ENCODE data around the gene CTNNA2.

Gene CTNNA2

DNA sequence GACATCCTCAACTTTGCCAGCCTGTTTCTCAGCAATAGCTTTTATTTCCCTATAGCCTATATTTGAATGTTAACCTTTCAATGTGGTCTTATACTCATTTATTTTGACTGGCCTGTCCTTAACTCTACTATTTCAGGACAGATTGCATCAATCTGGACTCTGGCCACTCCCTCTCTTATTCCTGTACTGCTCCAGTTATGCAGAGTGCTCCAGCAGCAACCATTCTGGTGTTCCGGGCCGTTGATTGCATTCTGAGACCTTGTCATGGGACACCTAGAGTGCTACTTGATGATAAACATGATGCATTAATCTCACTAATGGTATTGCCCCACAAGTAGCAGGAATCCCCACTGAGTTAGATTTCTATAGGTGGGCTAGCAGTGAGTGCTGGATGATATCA is 428.3 kb downstream of the CTNNA2 start:
- DNase-seq: no peak

DNA sequence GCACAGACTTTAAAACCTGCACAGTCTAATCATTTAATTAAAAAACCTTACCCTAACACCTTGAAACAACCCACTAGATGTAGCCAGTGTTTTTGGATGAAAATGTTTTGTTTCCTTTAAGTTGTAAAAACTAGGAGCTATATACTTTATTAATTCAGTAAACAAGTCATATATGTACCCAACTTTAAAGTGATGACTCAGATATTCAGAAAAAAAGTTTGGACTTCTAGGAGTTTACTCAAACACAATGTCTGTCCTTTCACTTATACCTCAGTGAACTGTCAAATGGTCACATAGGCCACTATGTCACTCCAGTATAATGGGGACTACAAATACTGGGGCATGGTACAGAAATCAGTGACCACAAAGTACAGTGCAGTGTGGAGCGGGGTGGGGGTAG is 431.4 kb downstream of the CTNNA2 start:
- no peak for DNase-seq

DNA sequence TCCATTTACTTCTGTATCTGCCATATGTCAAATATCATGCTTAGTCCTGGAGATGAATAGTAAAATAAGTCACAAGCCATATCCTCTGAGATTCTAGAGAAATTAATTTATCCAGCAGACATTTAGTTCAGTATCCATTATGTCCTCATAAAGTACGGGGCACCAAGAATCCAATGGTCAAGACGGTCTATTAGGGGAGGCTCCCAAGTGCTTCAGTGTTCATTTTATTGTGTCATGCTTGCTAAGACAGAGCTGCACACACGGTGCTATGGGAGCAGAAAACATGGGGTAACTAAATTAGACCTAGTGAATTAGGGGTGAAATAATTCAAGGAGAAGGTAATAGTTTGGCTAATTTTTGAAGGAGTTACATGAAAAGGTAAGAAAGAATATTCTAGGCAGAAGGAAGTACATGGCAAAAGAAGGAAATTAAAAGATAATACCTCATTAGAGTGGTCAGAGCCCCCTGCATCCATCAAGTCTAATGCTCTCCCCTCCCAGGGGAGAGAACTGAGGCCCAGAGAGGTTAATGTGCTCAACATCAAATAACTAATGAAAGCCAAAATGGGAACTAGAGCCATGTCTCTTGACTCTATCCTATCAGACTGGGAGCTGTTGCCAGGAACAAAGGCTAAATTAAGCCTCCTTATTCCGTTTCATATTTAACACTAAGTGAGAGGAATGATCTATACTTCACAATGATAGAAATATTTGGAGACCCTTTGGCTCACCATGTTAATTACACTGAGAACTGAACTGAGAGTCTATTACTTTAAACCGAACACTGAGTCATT is 433.0 kb downstream of the CTNNA2 start:
- no peak for DNase-seq

DNA sequence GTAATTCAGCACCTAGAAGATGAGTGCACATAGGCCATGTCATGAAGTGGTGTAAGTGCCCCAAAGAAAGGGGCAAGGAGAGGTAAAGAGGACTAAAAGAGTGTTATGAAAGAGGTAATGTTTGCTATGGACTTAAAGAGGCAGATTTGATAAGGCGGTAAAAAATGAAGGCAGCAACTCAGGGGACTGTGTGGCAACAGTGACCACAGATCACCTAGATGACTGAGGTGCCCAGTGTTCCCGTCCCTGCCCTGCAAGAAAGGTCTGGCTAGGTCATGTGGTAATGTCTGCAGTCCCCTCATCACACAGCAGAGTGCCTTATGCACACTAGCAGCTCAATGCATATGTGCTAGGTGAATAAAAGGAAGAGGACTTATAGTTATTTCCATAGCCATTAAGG is 434.9 kb downstream of the CTNNA2 start:
- no peak for DNase-seq

DNA sequence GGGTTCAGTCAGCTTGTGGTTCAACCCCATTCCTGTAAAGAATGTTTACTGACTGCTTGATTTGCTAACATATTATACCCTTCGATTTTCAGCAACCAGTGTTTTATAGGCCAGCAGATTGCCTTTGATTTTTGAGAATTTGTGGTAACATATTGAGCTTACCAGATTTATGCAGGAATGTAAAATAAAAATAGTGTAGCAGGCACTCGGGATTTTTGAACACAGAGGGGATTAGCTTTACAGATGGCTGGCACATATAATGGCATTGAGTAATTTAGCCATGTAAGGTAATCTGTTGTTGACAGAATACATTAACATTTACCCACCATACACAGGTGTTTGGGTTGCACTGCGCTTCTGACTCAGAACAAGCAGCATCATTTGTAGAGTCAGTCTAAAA is 437.7 kb downstream of the CTNNA2 start:
- no peak for DNase-seq

DNA sequence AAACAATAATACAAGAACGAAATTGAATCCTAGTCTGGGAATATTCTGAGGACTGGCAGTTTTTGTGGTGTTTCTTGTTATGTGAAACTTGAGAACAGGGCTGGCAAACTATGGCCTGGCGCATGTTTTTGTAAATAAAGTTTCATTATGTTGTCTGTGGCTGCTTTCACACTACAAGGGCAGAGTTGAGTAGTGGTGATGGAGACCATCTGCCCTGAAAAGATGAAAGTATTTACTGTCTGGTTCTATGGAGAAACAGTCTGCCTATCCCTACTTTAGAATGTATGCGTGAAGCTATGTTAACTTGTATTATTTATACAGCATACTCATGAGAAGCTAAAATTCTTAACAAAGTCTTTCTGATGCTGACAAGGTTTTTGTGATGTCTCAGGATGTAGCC is 439.8 kb downstream of the CTNNA2 start:
- no peak for DNase-seq

DNA sequence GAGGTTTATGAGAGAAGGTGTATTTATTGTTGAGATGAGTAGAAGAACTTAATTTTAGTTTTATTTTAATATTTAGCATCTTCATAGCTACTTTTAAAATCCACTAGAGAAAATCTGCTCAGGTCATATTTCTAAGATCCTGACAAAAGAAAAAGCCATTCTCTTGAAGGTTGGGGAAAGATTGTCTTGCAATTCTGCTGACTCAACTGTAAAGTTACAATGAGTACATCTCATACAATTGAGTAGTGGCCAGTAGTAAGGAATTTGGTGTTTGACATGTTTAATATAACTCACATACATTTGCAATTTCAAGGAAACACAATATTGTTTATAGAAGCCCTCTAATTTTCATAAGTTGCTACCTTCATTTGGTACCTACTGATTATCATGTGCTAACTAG is 447.2 kb downstream of the CTNNA2 start:
- DNase-seq: no peak

DNA sequence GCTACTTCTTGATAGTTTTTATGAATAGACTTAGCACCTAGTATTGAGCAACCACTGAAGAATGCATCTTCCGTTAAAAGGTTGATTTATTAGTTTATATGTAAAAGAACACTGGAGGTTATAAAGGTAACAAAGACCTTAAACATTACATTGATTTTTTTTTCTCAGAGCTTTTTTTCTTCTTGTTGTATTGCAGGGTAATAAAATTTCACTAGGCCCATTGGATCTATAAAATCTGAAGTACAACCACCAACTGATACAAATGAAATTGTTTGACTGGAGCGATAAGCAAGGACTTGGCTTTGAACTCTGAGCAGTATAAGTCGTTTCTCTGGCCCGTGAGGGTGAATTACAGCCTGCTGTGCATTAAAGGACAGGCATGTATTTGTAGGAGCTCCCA is 447.7 kb downstream of the CTNNA2 start:
- no peak for DNase-seq

DNA sequence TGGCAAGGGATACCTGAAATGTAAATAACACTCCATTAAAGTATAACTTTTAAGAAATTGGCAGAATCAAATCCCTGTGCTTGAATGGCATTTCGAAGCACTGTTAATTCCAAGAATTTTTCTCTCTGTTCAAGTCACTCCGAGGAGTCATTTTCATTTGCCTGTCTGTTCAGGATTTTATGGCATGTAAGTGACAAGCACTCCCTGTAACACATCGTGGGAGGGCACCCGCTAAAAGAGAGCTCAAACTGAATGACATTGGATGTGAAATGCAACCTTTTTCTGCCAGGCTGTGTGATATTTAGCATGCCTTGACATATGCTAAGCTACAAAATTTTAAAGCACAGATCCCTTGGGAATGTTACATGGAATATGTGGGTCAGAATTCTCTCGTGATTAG is 452.1 kb downstream of the CTNNA2 start:
- no peak for DNase-seq

DNA sequence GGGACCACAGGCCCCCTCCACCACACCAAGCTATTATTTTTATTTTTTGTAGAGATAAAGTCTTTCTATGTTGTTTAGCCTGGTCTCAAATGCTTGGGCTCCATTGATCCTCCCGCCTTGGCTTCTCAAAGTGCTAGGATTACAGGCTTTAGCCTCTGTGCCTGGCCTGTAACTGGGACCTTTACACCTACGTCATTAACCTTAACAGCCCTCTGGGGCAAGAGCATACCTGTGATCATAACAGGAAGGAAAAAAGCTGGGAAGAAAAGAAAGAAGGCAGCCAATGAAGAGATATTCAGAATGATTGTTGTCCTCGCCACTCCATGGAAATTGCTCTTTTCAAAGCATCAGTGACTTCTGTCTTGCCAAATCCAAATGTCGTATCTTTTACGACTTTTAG is 453.5 kb downstream of the CTNNA2 start:
- DNase-seq: no peak

DNA sequence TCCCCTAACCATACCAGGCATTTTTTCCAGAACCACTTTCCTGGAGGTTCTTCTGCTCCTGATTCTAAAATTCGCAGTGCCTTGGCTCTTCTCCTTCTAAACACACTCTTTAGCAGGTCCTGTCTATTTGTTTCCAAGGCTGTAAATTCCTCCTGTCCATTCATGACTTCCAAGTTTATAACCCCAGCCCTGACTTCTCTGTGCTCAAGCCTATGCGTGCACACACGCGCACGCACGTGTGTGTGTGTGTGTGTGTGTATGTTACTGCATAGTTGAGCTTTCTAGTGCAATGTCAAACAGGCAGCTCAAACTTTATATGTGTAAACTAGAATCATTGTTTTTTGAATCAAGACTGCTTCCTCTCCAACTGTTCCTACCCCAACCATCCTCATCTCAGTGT is 454.0 kb downstream of the CTNNA2 start:
- no peak for DNase-seq

DNA sequence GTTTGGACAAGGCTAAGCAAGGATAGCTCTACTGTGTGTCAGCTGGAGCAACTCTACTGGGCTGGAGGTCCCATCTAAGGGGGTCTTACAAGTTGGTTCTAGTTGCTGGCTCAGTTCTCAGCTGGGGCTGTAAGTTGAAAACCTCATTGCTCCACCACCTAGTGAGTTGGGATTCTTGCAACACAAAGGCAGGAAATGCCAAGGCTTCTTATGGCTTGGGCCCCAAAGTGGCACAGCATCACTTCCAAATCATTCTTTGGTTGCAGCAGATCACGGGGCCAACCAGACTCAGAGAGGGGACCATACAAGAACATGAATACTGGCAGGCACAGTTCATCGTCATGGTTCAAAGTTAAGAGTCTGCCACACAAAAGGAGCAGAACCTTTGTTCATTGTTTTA is 459.0 kb downstream of the CTNNA2 start:
- no peak for DNase-seq

DNA sequence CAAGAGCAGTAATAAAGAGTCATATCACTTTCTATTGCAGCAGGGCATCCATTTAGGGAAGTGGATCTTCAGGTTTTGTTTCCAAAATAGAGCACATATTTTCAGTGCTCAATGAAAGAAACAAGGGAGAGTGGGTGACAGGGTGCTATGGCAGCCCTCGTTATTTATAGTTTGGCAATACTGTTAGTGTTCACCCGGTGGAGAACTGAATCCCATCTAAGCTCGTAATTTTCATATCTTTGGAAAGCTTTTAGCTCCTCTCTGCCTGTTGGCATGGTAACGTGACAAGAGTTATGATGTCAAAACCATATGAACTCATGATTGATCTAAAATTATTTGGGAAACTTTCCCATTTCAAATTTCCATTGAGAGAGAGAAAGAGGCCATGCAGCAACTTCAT is 459.8 kb downstream of the CTNNA2 start:
- DNase-seq: no peak

DNA sequence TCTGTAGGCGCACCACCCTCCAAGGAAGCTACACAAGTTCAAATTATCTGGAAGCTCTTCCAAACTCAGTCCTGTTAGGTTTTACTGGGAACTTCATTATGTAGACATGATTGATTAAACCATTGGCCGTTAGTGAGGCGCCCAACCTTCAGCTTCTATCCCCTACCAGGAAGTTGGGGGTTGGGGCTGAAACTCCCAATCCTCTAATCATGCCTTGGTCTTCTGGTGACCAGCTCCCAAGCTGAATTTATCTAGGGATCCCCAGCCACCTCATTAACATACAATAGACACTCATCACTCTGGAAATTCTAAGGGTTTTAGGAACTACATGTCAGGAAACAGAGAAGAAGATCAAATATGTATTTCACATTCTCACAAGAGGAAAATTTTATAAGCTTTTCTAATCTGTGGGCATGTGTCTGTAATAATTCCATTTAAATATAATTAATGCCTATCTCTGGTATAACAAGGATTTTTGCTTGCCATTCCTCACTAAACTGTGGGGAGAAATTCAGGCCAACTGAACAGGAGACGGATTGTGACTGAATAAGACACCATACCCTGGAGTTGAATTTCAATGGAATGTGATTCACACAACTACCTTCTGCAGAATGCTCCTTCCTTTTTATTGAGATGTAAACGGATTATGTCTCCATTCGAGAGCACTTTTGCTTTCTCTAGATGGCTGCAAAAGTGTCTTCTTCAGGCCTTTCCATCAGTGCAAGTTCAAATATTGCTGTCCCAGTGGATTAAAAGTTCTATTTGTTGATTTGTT is 463.1 kb downstream of the CTNNA2 start:
- DNase-seq: no peak

DNA sequence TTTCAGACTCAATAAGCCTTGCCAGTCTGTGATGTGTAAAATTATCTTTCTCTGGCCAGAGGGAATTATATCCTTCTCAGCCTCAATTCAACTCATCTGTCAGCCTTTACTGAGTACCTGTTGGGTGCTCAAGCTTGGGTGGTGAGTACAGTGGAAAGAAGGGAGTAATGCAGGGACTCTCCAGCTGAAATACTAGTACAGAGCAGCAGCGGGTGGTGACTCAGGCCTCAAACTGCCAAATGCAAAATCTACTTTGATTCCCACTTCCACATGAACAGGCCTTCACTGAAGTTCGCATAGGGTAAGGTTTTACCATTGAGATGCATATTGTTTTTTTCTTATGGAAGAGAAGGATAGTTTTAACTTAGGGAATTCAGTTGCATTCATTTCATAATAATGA is 464.9 kb downstream of the CTNNA2 start:
- DNase-seq: no peak

DNA sequence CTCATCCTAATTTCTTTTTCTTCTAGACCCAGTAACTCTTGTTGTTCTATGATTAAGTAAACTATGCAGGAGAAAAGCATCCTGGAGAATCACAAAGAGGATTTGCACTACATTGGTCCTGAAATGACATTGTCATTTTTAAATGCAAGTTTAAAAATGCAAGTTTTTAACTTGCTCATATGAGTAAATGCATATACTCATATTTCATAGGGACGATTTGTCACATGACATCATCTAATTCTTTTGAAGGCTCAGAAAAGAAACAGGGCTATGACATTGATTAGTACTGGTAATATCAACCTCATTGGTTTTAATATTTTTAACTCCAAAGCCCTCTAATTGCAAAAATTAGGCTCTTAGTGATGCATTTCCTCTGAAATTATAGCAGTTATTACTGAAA is 467.3 kb downstream of the CTNNA2 start:
- no peak for DNase-seq

DNA sequence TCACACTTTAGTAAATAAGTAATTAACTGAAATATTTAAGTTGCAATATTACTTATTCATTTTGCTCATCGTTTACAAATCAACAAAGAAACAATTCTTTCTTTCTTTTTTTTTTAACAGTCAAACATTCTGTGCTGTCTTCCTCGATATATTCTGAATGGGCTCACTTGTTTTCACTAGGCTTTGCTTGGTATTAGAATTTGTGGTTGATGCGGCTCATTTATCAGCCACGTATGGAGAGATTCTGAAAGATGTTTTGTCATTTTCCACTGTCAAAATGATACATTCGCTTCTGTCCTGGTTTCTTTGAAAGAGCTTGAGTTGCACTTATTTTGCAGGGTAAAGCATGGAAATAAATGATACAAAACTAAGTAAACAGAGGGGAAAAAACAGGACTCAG is 468.0 kb downstream of the CTNNA2 start:
- DNase-seq: no peak

DNA sequence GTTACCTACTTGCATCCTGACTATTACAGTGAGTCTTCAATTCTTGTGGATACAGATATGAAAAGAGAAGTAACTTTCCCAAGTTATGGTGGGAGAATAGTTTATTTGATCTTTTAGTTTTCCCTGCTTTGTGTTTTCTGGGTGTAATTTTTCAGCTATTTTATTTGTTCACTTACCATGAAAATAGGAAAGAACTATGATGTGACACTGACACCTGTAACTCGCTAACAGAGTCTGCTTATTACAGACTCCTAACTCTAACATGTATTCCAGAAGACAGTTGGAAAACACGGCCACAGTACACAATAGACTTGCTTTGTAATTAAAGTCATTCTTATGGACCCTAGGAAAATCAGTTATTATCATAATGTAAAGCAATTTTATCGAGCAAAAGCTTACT is 468.5 kb downstream of the CTNNA2 start:
- DNase-seq: no peak

DNA sequence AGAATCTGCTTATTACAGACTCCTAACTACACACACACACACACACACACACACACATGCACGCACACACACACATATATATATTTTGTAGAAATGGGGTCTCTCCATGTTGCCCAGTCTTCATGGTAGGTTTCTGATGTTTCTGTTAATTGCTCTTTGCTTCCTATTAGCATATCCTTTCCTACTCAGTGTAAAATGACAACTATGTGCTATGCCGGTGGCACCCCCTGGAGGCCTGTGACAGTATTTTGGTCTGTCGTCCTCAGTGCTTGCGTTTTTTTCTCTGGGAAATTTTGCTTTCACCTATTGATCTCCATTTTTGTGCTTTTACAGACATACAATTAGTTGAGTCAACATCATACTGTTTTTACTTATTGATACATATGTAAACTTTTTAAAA is 469.6 kb downstream of the CTNNA2 start:
- peak; percentile 44 for DNase-seq

DNA sequence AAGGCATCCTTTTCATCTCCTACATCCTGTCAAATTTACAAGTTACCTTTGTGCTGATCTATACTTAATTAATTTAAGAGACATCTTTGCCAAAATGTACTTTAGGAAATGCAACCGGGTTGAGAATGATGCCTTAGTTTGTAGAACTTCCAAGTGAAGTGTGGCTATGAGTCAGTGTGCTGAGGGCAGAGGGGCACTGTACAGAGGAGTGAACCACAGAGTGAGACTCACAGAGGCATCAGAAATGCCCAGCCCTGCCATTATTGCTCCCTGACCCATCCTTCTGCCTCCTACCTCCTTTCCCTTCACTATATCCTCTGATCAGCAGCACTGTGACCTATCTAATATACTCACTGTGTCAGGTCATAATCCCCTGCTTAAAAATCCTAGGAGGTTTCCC is 471.6 kb downstream of the CTNNA2 start:
- no peak for DNase-seq

DNA sequence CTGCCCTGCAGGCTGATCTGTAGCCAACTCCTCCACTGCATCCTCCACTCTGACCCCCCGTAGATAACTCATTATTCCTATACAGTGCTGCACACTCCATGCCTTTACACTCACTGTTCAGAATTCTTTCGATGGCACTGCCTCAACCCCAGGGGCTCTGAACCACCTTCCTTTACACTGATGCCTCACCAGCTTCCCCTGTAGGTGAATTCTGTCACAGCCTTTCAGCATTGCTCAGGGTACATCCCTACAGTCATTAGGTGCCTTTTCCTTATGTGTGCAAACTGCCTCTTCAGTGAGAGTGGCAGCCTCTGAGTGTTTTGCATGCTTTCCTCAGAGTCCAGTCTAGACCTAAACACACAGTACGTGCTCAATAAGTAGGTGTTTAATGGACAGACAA is 472.3 kb downstream of the CTNNA2 start:
- no peak for DNase-seq

DNA sequence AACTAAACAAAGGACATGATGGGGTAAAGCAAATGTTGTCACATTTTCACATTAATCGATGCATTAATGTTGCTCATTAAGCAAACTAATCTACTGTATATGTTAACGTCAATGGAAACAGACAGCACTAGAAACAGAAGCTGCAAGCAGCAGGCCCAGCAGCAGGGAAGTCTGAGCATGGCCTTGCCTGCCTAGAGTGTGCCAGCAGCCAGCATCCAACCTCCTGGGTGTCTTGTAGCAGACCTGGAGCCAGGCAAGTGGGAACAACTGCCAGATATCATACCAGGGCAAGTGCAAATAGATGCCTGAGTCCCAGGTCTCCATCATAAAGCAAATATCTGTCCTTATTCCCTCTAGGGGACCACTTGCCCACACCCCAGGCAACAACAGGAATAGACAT is 472.7 kb downstream of the CTNNA2 start:
- no peak for DNase-seq

DNA sequence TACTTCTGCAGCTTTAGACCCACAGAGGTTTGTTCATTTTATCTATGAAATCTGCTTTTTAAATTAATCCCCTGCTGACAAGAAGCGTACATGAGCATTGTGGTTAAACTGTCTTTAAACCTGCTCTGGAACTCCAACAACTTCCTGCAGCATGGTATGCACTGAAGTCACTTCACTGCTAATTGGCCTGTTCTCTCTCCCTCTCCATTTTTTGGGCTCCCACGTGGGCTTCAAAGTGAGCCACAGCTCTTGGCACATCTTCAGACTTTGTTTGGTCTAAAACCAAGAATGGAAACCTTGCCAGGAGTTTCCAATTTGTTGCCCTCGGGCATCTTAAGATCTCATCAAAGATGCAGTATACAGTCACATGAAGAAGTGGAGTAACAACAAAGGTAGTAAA is 480.3 kb downstream of the CTNNA2 start:
- DNase-seq: peak; percentile 82

DNA sequence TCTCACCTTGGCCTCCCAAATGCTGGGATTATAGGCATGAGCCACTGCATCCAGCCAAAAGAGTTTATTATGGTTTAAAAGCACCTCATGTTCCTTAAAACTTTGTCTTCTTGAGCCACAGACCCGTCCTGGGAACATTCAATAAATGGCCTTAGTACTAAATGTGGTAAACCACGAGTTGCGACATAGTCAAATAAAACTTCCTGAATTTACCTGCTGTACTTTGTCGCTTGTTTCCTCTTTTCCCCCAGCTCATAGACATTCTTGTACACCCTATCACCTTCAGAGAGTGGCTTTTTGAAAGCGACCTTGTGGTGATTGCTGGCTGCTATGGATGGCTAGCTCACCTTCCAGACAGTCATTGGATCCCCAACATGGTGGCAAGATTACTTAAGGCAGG is 481.3 kb downstream of the CTNNA2 start:
- peak; percentile 57 for DNase-seq

DNA sequence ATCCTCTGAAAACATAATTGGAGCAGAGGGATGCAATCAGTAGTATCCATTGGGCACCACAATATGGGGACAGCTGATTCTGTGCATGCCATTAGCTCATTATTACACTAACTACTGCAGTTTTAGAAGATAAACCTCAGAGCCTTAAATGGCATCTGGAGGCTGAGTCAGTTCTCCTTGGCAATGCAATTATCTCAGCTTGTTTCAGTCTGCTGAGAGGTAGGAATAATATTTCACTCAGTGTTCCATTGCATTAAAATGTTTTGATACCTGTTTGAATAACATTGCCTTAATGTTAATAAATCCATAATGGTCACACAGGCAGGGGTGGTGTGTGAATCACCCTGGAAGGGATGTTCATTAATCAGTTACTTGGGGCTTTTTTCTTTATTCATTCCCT is 482.1 kb downstream of the CTNNA2 start:
- DNase-seq: no peak
